A673 (cell line): Measurements from ENCODE around the gene SSBP2.

Source experiments
- EZH2 ChIP-seq: fragments of 200-600 bp; sonication (generic); IDR thresholded peaks from 2 replicates; pipeline ENCODE4 v1.6.1; 2017; ENCODE audit warnings: borderline replicate concordance, low read depth, mild to moderate bottlenecking, mixed read lengths, antibody characterized with exemption, low read length; ENCODE audit not compliant: poor library complexity, severe bottlenecking
- TF ChIP-seq, protein P1 (sequence below): fragments of 300-800, 200-600 bp; sonication (generic); conservative IDR thresholded peaks from 2 replicates; pipeline ENCODE4 v1.5.1; 2017; ENCODE audit warnings: low read depth, mild to moderate bottlenecking, antibody characterized with exemption, low read length, moderate library complexity, mixed read lengths

DNA sequence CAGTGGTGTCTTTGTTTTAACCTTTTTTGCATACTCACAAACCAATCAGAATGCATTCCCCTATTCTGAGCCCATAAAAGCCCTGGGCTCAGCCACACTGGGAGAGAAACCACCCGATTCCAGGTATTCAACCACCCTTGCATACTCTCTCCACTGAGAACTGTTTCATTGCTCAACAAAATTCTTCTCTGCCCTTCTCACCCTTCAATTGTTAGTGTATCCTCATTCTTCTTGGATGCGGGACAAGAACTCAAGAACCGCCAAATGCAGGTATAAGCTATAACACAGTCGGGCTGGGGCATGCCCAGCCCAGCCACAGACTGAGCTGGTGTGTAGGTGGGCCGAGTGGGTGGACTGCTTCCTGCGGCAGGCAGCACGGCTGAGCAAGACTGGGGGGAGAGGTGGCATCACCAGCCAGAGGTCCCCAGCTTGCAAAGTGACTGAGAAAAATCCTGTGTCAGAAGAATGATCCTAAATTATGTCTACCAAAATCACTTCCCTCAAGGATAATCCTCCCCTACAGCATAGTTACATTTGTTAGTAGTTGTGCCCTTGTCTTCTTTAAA is 141.0 kb downstream of the SSBP2 start:
- TF ChIP-seq EZH2, result no peak
- TF ChIP-seq, protein P1, sequence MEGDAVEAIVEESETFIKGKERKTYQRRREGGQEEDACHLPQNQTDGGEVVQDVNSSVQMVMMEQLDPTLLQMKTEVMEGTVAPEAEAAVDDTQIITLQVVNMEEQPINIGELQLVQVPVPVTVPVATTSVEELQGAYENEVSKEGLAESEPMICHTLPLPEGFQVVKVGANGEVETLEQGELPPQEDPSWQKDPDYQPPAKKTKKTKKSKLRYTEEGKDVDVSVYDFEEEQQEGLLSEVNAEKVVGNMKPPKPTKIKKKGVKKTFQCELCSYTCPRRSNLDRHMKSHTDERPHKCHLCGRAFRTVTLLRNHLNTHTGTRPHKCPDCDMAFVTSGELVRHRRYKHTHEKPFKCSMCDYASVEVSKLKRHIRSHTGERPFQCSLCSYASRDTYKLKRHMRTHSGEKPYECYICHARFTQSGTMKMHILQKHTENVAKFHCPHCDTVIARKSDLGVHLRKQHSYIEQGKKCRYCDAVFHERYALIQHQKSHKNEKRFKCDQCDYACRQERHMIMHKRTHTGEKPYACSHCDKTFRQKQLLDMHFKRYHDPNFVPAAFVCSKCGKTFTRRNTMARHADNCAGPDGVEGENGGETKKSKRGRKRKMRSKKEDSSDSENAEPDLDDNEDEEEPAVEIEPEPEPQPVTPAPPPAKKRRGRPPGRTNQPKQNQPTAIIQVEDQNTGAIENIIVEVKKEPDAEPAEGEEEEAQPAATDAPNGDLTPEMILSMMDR, result no peak
